LNCAP (cell line): ENCODE measurements around the gene ZNF557.

ENCODE experiments used
- CTCF ChIP-seq: fragments of 450-650 bp; IDR thresholded peaks from 2 replicates; pipeline ENCODE4 v1.5.1; 2017; ENCODE audit warnings: mild to moderate bottlenecking

Gene ZNF557

DNA sequence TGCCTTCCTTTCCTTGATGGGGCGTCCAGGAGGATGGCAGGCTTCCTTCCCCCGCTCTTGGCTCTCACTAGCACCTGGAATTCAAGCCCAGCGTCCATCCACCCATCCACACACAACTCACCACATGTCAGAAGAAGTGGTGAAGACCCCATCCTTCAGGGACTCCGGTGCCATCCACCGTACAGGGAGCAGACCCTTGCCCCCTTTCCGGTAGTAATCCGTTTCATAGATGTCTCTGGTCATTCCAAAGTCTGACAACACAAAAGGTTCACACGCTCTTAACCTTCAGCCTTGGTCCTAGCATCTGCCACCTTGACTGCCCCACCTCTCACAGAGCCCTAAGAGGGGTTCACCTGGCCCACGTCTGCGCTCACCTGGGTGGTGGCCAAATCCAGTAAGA is 51.0 kb downstream of the ZNF557 start:
- TF ChIP-seq CTCF, result no peak

DNA sequence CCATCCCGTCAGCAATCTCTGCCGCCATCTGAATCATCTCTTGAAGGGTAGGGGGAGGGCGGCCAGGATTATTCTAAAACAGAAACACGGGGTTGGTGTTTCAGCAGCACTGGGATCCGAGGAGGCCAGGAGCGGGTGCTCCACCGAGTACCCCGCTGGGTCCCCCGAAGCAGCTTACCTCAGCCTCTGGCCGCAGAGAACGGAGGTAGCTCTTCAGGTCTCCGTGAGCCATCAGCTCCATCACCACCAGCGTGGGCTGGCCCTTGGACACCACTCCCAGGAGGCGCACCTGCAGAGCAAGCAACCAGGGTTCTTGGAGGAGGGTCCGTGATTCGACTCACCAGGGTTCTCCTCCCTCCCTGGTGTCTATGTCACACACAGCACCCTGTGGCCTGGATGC is 53.2 kb downstream of the ZNF557 start:
- no peak for TF ChIP-seq CTCF

DNA sequence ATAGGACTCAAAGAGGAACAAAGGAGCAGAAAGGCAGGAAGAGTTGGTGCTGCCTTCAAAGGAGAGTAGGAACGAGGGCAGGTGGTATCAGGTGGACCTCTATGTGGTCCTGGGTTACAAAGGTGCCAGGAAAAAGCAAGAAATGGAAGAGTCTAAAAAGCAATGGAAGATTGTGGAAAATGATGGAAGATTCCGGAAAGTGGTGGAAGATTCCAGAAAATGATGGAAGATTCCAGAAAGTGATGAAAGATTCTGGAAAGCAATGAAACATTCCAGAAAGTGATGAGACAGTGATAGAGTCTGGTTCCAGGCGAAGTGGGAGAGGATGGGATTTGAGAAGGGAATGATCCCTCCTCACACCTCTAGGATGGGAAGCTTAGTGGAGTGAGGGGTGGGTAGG is 55.3 kb downstream of the ZNF557 start:
- TF ChIP-seq CTCF, result no peak

- no peak for TF ChIP-seq CTCF
Observed at GRCh38 chr19:7125221-7125620, 55.7 kb downstream of the ZNF557 start.

DNA sequence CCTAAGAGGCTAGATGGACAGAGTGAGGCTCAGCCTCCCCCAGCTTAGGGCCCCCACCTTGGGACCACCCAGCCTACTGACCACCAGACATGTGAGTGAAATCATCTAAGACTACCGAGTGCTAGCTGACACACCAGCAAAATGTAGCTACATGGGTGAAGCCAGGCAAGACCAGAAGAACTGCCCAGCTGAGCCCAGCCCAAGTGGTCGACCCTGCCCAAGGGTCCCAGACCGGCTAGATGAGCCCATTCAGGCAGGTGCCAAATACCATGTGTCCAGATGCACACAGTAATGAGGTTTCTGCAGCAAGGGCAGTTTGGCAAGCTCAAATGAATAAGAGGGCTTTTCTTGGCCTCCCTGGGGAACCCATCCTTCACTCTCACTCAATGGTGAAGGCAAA is 56.6 kb downstream of the ZNF557 start:
- TF ChIP-seq CTCF, result no peak

GRCh38 chr19:7130043-7130442 is 60.5 kb downstream of the ZNF557 start:
- TF ChIP-seq CTCF, result no peak

GRCh38 chr19:7132054-7132453 is 62.6 kb downstream of the ZNF557 start:
- no peak for TF ChIP-seq CTCF

DNA sequence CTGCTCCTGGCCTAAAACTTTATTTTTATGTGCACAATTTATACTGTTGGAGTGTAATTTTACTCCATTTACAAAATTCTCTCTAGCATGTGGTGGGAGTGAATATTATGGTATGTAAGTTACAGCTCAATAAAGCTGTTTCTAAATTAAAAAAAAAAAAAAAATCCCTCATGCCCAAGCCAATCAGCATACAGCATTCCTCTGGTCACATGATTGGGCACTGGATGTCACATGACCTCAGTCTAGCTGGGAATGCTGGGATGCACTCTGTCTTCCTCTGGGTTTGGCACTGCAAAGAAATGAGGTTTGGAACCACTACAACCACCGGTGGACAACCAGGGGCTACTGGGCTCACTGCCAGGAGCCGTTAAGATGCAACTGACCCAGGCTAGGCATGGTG is 67.6 kb downstream of the ZNF557 start:
- TF ChIP-seq CTCF, result no peak
